ENCODE measurements around the gene TMEM209.
A peak's percentile ranks its signal among the peaks of the same experiment; 100 is the strongest.
"Not testable (repeated sequence)": the region's sequence is repeated elsewhere in the genome, so short reads cannot be mapped to it uniquely, and the experiment has no call there.

TMEM209 gene

GRCh38 chr7:130127821-130128317, 77.3 kb downstream of the TMEM209 start:
- peak; percentile 69 for DNase-seq (ENCODE audit: low read depth)
- H3K4me3 ChIP-seq (ENCODE audit: low read depth, low read length), result no peak overlapping the region
- TF ChIP-seq, protein P1, sequence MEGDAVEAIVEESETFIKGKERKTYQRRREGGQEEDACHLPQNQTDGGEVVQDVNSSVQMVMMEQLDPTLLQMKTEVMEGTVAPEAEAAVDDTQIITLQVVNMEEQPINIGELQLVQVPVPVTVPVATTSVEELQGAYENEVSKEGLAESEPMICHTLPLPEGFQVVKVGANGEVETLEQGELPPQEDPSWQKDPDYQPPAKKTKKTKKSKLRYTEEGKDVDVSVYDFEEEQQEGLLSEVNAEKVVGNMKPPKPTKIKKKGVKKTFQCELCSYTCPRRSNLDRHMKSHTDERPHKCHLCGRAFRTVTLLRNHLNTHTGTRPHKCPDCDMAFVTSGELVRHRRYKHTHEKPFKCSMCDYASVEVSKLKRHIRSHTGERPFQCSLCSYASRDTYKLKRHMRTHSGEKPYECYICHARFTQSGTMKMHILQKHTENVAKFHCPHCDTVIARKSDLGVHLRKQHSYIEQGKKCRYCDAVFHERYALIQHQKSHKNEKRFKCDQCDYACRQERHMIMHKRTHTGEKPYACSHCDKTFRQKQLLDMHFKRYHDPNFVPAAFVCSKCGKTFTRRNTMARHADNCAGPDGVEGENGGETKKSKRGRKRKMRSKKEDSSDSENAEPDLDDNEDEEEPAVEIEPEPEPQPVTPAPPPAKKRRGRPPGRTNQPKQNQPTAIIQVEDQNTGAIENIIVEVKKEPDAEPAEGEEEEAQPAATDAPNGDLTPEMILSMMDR (conservative IDR thresholded peaks at IDR 0.05; ENCODE audit: low read depth, low read length), result no peak

- no peak overlapping the region for H3K4me3 ChIP-seq (ENCODE audit: low read depth, low read length)
- TF ChIP-seq, protein P1 (conservative IDR thresholded peaks at IDR 0.05; ENCODE audit: low read depth, low read length), result no peak
- DNase-seq (ENCODE audit: low read depth), result no peak
Measured at GRCh38 chr7:130127404-130127803, 77.8 kb downstream of the TMEM209 start.

- not testable (repeated sequence) for DNase-seq (ENCODE audit: low read depth); H3K4me3 ChIP-seq (ENCODE audit: low read depth, low read length)
Measured at GRCh38 chr7:130126840-130127239, 78.4 kb downstream of the TMEM209 start.

DNA sequence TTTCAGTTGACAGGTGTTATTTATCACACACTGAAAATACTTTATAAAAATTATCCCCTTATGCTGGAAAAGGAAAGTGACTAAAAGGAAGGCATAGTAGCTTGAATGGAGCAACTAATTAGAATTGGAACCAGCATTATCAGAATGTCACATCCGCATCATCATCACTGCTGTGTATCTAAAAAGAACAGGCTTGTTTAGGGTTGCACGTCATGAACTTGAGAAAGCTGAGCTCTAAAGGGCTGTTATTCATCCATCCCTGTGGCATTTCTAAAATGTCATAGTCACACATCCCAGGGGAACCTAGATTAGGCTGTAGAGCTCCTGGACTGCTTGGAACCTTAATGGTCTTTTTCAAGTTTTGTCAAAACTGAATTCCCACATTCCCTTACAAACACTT, 80.5 kb downstream of the TMEM209 start:
- no peak overlapping the region for H3K4me3 ChIP-seq (ENCODE audit: low read depth, low read length)
- no peak for DNase-seq (ENCODE audit: low read depth)
- TF ChIP-seq, protein P1 (conservative IDR thresholded peaks at IDR 0.05; ENCODE audit: low read depth, low read length), result no peak

DNA sequence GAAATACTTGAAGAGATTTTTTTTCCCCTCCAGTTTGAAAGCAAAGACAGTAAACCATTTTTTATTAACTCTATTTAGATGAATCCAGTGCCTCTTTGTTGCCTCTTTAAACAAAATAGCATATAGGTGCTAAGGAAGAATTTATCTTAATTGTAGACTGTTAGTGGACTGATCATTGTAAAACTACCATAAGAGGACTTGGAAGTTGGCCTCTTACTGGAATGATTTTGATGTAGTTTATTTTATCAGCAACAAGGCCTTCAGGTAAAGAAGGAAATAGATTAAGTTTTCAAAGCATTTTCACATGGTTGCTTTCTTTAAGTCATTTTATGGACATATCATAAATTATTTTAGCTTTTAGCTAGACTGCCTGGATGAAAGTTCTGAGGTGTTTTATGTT, 81.7 kb downstream of the TMEM209 start:
- TF ChIP-seq, protein P1 (conservative IDR thresholded peaks at IDR 0.05; ENCODE audit: low read depth, low read length), result no peak
- no peak overlapping the region for H3K4me3 ChIP-seq (ENCODE audit: low read depth, low read length)
- DNase-seq (ENCODE audit: low read depth), result no peak

GRCh38 chr7:130118801-130119200, 86.4 kb downstream of the TMEM209 start:
- TF ChIP-seq, protein P1 (conservative IDR thresholded peaks at IDR 0.05; ENCODE audit: low read depth, low read length), result no peak
- DNase-seq (ENCODE audit: low read depth), result no peak
- no peak overlapping the region for H3K4me3 ChIP-seq (ENCODE audit: low read depth, low read length)

GRCh38 chr7:130118294-130118693, 86.9 kb downstream of the TMEM209 start:
- DNase-seq (ENCODE audit: low read depth), result no peak
- TF ChIP-seq, protein P1 (conservative IDR thresholded peaks at IDR 0.05; ENCODE audit: low read depth, low read length), result no peak

More at GRCh38 chr7:130118294-130118693, 86.9 kb downstream of the TMEM209 start:
- no peak overlapping the region for H3K4me3 ChIP-seq (ENCODE audit: low read depth, low read length)
